ENCODE data around the gene ZBTB43. TPM values are rescaled to one million over a fixed set of nuclear protein-coding genes. Genes with fewer than 3 reads are reported as not detected.
"Not testable (repeated sequence)": the region's sequence is repeated elsewhere in the genome, so short reads cannot be mapped to it uniquely, and the experiment has no call there.

The ZBTB43 gene
- total RNA-seq, 1 donor from 2014 or later, result 35.1 TPM

DNA sequence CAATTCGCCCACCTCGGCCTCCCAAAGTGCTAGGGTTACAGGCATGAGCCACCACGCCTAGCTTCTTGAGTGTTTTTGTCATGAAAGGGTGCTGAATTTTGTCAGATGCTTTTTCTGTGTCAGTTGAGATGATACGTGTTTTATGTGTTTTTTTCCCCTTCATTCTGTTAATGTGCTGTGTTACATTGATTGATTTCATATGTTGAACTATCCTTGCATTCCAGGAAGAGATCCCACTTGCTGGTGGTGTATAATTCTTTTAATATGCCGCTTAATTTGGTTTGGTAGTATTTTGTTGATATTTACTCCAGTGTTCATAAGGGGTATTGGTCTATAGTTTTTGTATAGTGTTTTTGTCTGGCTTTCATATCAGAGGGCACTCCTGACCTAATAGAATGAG is 13.6 kb downstream of the ZBTB43 start:
- DNase-seq (ENCODE audit: missing footprints), result no peak
- intact Hi-C loops (cut with DNase I), result no loop called here

DNA sequence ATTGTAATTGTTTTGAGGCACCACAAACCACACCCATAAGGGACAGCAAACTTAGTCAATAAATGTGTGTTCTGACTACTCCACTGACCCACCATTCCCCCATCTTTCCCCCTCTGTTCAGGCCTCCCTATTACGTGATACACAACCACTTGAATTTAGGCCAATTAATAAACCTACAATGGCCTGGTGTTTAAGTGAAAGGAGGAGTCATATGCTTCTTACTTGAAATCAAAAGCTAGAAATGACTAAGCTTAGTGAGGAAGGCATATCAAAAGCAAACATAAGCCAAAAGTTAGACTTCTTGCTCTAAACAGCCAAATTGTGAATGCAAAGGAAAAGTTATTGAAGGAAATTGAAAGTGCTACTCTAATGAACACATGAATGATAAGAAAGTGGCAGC is 14.6 kb downstream of the ZBTB43 start:
- intact Hi-C loops (cut with DNase I), result no loop called here
- ATAC-seq (no peak), DNase-seq (ENCODE audit: missing footprints) (no peak)

More for the DNA sequence above, 13.6 kb downstream of the ZBTB43 start:
- ATAC-seq, result no peak

DNA sequence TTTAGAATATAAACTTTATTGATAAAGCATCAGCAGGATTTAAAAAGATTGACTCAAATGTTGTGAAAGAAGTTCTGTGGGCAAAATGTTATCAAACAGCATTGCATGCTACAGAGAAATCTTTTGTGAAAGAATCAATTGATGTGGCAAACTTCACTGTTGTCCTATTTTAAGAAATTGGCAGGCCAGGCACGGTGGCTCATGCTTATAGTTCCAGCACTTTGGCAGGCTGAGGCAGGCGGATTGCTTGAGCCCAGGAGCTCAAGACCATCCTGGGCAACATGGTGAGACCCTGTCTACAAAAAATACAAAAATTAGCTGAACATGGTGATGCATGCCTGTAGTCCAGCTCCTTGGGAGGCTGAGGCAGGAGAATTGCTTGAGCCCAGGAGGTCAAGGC is 17.4 kb downstream of the ZBTB43 start:
- intact Hi-C loops (cut with DNase I), result no loop called here
- DNase-seq (ENCODE audit: missing footprints), result no peak
- ATAC-seq, result no peak

- no peak for DNase-seq (ENCODE audit: missing footprints)
Measured at GRCh38 chr9:126822873-126823272, 18.0 kb downstream of the ZBTB43 start.

DNA sequence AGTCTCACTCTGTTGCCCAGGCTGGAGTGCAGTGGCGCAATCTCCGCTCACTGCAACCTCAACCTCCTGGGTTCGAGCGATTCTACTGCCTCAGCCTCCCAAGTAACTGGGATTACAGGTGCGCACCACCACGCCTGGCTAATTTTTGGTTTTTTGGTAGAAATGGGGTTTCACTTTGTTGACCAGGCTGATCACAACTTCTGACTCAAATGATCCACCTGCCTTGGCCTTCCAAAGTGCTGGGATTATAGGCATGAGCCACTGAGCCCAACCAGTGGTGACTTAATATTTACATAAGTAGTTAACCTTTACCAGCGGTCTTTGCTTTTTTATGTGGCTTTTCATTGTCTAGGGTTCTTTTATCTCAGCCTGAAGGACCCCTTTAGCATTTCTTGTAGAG is 19.2 kb downstream of the ZBTB43 start:
- not testable (repeated sequence) for DNase-seq (ENCODE audit: missing footprints)

More at GRCh38 chr9:126822873-126823272, 18.0 kb downstream of the ZBTB43 start:
- no peak for ATAC-seq
- intact Hi-C loops (cut with DNase I), result no loop called here

GRCh38 chr9:126827227-126827626 is 22.4 kb downstream of the ZBTB43 start:
- ATAC-seq (no peak), DNase-seq (ENCODE audit: missing footprints) (no peak)
- intact Hi-C loops (cut with DNase I), result no loop called here

More for the DNA sequence above, 19.2 kb downstream of the ZBTB43 start:
- intact Hi-C loops (cut with DNase I); ATAC-seq: not testable (repeated sequence)

DNA sequence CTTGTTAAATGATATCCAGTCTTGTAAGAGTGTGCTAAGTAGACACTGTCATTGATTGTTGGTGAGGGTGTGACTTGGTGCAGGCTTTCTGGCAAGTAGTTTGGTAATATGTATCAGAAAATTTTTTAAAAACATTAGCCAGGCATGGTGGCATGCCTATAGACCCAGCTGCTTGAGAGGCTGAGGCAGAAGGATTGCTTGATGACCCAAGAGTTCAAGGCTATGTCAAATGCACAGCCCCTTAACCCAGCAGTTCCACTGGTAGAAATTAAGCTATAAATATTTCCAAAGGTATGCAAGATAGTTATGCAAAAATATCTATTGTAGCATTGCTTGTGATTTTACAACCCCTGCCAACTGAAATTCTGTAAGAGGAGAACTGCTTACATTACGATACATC is 24.2 kb downstream of the ZBTB43 start:
- intact Hi-C loops (cut with DNase I), result no loop called here
- ATAC-seq (no peak), DNase-seq (ENCODE audit: missing footprints) (no peak)

DNA sequence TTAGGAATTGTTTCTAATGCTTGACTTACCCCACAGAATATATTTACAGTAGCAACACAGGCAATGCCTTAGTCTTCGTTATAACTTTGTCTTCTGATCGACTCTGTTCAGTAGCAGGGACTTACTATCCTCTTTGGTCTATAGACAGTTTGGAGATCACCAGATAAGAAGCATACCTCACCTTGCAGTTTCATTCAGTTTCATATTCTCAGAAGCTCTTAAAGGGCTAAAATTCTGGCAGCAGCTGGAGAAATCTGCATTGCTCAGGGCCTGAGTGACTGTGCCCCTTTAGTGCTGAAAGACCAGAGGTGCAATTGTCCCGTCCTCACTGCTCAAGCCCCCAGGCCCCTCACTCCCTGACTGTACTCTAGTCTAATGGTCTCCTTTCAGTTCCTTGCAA is 26.0 kb downstream of the ZBTB43 start:
- DNase-seq (ENCODE audit: missing footprints) (no peak), ATAC-seq (no peak)
- intact Hi-C loops (cut with DNase I), result no loop called here

GRCh38 chr9:126832440-126832839 is 27.6 kb downstream of the ZBTB43 start:
- no peak for DNase-seq (ENCODE audit: missing footprints)
- no peak for ATAC-seq
- intact Hi-C loops (cut with DNase I), result no loop called here

- no peak for ATAC-seq
- DNase-seq (ENCODE audit: missing footprints), result no peak
- intact Hi-C loops (cut with DNase I), result no loop called here
Measured at GRCh38 chr9:126833020-126833419, 28.2 kb downstream of the ZBTB43 start.

- ATAC-seq (peak; percentile 52), DNase-seq (ENCODE audit: missing footprints) (no peak)
- intact Hi-C loops (cut with DNase I), result no loop called here
Measured at GRCh38 chr9:126833710-126834345, 29.0 kb downstream of the ZBTB43 start.

GRCh38 chr9:126834672-126835071 is 29.8 kb downstream of the ZBTB43 start:
- intact Hi-C loops (cut with DNase I), result no loop called here
- ATAC-seq (no peak), DNase-seq (ENCODE audit: missing footprints) (no peak)

GRCh38 chr9:126836216-126836615 is 31.4 kb downstream of the ZBTB43 start:
- DNase-seq (ENCODE audit: missing footprints) (no peak), ATAC-seq (no peak)
- intact Hi-C loops (cut with DNase I), result no loop called here

GRCh38 chr9:126838055-126838811 is 33.4 kb downstream of the ZBTB43 start:
- DNase-seq (ENCODE audit: missing footprints), result no peak
- intact Hi-C loops (cut with DNase I), result no loop called here
- no peak for ATAC-seq

DNA sequence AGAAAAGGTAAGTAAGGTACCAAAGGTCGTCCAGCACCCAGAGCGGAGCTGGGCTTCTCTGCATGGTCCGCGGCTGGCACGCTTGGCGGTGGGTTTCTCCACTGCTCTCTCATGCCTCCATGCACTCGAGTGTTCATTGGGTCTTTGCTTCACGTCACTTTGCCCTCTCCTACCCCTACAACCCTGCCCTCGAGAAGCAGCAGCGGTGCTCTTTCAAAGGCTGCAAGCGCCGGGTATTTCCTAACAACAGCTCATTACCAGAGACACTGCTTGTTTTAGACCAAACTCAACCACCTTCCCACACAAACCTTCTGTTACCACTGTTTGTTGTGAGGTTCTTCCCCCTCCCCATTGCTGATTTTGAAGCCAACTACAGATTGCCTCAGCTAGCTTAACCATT is 34.1 kb downstream of the ZBTB43 start:
- intact Hi-C loops (cut with DNase I), result no loop called here
- ATAC-seq (no peak), DNase-seq (ENCODE audit: missing footprints) (no peak)

DNA sequence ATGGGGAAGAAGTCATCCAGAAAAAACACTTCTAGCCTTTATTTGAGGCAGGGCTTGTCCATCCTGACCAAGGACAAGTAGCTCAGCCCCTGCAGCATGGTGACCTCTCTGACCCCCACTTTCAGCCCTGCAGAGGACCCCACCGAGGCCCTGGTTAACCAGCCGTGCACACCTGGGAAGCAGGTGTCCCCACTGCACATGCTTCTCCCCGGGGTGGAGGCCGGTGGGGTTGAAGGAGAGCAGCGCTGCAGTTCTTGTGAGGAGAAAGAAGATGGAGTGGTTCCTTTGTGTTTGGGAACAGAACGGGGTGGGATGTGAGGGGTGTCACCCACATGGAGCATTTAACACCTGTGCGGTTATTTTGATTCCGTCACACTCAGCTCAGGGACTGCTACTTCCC is 34.5 kb downstream of the ZBTB43 start:
- no peak for ATAC-seq
- no peak for DNase-seq (ENCODE audit: missing footprints)
- intact Hi-C loops (cut with DNase I), result no loop called here

DNA sequence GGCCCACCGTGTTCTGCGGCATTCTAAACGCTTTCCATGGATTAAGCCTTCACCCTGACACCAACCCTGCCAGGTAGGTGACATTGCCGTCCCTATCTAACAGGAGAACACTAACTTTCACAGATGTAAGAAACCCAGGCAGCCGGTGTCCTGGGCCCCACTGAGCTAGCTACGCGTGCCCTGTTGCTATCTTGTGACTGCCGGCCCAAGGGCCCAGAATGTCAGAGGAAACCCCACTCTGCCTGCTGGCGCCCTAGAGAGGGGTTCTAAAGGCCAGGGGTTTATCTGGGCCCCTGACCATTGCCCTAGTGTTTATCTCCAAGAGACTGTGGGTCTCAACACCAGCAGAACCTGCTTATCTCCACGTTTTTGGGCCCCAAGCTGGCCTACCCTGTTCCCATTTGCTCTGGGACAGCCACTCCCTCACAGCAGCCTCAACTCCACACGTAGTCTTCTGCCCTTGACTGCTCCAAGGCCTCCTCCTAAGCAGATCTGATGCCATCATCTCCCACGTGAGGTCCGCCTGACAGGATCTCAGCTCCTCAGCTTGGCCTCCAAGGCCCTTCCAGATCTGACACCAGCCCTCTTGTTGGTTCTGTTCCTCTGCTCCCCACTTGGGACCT is 37.5 kb downstream of the ZBTB43 start:
- no peak for DNase-seq (ENCODE audit: missing footprints)
- intact Hi-C loops (cut with DNase I), result no loop called here
- ATAC-seq, result no peak

GRCh38 chr9:126842977-126843799 is 38.3 kb downstream of the ZBTB43 start:
- DNase-seq (ENCODE audit: missing footprints) (no peak), ATAC-seq (no peak)
- intact Hi-C loops (cut with DNase I), result no loop called here

DNA sequence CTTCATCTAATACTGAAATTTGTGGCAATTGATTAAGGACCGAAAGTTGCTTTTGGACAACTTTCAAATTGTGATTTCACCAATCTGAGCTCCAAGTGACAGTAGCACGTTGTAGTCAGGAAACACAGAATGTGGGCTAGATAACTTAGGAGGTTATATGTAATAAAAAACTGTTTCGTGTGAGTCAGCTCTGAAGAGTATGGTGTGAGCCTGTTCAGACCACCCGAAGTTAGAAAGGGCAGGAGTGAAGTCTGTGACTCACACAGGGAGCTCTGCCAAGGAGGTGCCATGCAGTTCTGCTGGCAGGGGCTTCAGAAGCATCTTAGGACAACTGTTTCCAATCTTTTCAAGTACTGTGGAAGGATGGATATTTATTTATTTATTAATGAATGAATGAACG is 39.2 kb downstream of the ZBTB43 start:
- DNase-seq (ENCODE audit: missing footprints) (no peak), ATAC-seq (no peak)
- intact Hi-C loops (cut with DNase I), result no loop called here

Measured in Right ventricle myocardium inferior (tissue), 1 donor.